HG03442 (cell line): ENCODE results near the gene MRPL4.
A peak's percentile ranks its signal among the peaks of the same experiment; 100 is the strongest.

Experiments used
- ATAC-seq: cut with Tn5 transposase; IDR thresholded peaks from one replicate; pipeline ENCODE4 v1.9.1; 2021; ENCODE audit warnings: mild to moderate bottlenecking, moderate library complexity; ENCODE audit not compliant: unreplicated experiment

The MRPL4 gene

DNA sequence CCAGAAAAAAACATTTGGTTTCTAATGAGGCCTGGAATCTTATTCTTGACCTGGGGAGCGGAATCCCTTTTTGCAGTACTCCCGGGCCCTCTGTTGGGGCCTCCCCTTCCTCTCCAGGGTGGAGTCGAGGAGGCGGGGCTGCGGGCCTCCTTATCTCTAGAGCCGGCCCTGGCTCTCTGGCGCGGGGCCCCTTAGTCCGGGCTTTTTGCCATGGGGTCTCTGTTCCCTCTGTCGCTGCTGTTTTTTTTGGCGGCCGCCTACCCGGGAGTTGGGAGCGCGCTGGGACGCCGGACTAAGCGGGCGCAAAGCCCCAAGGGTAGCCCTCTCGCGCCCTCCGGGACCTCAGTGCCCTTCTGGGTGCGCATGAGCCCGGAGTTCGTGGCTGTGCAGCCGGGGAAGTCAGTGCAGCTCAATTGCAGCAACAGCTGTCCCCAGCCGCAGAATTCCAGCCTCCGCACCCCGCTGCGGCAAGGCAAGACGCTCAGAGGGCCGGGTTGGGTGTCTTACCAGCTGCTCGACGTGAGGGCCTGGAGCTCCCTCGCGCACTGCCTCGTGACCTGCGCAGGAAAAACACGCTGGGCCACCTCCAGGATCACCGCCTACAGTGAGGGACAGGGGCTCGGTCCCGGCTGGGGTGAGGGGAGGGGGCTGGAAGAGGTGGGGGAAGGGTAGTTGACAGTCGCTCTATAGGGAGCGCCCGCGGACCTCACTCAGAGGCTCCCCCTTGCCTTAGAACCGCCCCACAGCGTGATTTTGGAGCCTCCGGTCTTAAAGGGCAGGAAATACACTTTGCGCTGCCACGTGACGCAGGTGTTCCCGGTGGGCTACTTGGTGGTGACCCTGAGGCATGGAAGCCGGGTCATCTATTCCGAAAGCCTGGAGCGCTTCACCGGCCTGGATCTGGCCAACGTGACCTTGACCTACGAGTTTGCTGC lies 35.1 kb downstream of the MRPL4 start, which contains the start of gene ICAM4:
ICAM4 (plus strand) TSS at position 153 of the 935 bp plus-strand sequence; CDS start at position 211, 58 bp downstream.
- ATAC-seq: no peak

DNA sequence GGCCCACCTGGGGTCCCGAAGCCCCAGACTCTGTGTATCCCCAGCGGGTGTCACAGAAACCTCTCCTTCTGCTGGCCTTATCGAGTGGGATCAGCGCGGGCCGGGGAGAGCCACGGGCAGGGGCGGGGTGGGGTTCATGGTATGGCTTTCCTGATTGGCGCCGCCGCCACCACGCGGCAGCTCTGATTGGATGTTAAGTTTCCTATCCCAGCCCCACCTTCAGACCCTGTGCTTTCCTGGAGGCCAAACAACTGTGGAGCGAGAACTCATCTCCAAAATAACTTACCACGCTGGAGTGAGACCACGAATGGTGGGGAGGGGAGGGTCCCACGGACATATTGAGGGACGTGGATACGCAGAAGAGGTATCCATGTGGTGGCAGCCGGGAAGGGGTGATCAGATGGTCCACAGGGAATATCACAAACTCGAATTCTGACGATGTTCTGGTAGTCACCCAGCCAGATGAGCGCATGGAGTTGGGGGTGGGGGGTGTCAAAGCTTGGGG lies 36.7 kb downstream of the MRPL4 start:
- no peak for ATAC-seq

DNA sequence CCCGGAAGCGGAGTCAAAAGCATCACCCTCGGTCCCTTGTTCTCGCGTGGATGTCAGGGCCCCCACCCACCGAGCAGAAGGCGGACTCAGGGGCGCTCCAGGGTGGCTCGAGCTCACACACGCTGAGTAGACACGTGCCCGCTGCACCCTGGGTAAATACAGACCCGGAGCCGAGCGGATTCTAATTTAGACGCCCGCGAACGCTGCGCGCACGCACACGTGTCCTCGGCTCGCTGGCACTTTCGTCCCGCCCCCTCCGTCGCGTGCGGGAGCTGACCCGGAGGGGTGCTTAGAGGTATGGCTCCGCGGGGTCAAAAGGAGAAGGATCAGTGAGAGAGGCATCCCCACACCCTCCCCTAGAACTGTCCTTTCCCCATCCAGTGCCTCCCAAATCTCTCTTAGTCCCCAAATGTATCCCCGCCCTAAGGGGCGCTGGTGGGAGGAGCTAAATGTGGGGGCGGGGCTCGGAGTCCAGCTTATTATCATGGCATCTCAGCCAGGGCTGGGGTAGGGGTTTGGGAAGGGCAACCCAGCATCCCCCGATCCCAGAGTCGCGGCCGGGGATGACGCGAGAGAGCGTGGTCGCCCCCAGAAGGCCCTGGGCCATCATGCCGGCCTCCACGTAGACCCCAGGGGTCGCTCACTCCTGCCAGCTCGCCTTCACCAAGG lies 37.3 kb downstream of the MRPL4 start:
- ATAC-seq: no peak

DNA sequence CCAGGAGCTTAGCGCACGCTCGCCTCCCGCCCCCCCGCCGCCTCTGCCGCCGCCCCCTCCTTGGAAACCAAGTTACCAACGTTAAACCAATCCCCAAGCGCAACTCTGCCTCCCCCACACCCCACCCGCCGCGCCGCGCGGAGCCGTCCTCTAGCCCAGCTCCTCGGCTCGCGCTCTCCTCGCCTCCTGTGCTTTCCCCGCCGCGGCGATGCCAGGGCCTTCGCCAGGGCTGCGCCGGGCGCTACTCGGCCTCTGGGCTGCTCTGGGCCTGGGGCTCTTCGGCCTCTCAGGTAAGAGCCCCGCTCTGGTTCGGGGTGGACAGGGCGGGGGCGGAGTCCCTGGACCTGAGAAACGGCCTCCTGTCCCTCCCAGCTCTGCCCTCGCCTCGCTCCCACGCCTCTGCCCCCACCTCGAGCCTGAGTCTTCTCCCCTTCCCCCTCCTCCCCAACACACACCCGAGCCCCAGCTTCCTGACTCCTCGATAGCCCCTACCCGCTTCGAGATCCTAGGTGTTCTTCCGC lies 37.9 kb downstream of the MRPL4 start, which contains the start of gene ICAM5:
ICAM5 (plus strand) TSS at position 117 of the 521 bp plus-strand sequence; CDS start at position 209, 92 bp downstream.
- ATAC-seq: no peak

DNA sequence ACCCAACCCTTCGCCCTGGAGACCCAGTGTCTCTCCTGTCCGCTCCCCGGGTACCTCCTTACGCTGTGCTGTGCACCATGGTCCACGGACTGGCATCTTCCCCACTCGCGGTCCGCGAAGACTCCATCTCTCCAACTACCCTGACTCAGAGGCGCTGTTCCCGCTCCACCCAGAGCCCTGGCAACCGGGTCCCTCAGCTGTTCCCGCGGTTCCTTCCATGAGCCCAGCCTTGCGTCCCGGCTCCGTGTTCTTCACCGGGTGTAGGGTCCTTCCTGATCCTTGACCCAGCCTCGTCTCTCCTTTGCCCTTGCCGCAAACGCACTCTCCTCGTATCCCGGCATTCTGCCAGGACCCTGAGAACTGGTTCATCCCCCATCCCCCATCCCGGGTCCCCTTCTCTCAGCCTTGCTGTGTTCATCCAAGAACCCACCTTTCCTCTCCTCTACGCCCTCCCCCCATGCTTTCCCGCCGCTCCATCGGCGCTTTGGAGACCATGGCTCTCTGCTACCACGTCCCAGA lies 38.4 kb downstream of the MRPL4 start:
- ATAC-seq: no peak

DNA sequence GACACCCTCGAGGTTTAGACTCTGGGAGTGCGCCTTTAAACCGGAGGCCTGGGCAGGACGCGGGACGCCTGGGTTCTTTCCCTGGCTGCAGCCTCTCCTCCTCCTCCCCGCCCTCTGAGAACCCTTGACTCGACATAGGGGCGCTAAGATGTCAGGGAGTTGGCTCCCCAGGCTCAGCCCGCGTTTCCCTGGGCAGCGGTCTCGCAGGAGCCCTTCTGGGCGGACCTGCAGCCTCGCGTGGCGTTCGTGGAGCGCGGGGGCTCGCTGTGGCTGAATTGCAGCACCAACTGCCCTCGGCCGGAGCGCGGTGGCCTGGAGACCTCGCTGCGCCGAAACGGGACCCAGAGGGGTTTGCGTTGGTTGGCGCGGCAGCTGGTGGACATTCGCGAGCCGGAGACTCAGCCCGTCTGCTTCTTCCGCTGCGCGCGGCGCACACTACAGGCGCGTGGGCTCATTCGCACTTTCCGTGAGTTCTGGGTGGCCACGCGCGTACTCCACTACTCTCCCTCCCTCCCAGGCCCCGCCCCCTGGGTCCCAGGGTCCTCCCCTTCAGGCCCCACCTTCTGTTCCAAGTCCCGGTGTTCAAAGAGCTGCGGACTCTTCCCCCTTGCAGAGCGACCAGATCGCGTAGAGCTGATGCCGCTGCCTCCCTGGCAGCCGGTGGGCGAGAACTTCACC lies 39.0 kb downstream of the MRPL4 start:
- ATAC-seq: no peak

DNA sequence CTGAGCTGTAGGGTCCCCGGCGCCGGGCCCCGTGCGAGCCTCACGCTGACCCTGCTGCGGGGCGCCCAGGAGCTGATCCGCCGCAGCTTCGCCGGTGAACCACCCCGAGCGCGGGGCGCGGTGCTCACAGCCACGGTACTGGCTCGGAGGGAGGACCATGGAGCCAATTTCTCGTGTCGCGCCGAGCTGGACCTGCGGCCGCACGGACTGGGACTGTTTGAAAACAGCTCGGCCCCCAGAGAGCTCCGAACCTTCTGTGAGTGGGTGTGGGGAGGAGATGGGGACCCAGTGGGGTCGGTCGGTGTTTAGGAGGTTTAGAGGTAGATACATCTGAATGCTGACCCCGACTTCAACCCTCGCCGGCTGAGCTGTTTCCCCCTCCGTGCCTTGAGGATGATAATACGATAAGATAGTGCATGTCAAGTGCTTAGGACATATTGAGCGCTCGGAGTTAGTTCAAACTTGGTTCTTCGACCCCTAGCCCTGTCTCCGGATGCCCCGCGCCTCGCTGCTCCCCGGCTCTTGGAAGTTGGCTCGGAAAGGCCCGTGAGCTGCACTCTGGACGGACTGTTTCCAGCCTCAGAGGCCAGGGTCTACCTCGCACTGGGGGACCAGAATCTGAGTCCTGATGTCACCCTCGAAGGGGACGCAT lies 39.7 kb downstream of the MRPL4 start:
- no peak for ATAC-seq

DNA sequence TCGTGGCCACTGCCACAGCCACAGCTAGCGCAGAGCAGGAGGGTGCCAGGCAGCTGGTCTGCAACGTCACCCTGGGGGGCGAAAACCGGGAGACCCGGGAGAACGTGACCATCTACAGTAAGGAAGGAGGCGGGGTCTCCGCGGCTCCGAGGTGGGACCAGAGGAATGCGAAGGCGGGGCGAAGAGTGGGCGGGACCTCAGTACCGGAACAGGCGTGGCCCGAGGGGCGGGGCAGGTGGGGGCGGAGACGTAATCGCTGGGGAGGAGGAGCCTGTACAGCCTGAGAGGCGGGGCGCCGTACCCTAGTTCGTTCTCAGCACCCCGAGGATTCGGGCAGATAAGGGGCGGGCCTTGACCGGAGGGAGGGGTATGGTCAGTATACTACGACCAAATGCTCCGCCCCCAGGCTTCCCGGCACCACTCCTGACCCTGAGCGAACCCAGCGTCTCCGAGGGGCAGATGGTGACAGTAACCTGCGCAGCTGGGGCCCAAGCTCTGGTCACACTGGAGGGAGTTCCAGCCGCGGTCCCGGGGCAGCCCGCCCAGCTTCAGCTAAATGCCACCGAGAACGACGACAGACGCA lies 40.3 kb downstream of the MRPL4 start:
- ATAC-seq: peak; percentile 35

DNA sequence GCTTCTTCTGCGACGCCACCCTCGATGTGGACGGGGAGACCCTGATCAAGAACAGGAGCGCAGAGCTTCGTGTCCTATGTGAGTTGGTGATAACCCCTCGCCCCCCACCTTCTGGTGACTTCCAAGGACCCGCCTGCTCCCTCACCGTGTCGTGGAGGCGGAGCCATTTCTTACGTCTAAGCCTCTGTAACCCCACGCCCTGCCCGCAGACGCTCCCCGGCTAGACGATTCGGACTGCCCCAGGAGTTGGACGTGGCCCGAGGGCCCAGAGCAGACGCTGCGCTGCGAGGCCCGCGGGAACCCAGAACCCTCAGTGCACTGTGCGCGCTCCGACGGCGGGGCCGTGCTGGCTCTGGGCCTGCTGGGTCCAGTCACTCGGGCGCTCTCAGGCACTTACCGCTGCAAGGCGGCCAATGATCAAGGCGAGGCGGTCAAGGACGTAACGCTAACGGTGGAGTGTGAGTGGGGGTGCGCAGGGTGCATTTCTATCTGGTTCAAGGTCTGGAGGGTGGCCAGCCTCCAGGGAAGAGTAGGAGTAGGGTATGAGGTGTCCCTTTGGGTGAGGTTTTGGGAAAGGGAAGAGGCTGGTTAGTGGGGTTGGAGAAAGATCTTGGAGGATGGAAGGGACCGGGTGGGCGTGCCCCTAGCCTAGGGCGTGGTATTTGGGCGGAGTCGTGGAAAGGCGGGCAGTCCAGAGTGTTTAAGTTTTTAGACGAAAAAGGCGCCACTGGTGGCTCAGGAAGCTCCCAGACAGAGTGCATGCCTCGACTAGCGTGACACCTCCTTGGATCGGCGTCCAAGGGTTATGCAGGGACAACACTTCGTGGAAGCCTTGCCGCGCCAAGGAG lies 41.0 kb downstream of the MRPL4 start:
- ATAC-seq: no peak

DNA sequence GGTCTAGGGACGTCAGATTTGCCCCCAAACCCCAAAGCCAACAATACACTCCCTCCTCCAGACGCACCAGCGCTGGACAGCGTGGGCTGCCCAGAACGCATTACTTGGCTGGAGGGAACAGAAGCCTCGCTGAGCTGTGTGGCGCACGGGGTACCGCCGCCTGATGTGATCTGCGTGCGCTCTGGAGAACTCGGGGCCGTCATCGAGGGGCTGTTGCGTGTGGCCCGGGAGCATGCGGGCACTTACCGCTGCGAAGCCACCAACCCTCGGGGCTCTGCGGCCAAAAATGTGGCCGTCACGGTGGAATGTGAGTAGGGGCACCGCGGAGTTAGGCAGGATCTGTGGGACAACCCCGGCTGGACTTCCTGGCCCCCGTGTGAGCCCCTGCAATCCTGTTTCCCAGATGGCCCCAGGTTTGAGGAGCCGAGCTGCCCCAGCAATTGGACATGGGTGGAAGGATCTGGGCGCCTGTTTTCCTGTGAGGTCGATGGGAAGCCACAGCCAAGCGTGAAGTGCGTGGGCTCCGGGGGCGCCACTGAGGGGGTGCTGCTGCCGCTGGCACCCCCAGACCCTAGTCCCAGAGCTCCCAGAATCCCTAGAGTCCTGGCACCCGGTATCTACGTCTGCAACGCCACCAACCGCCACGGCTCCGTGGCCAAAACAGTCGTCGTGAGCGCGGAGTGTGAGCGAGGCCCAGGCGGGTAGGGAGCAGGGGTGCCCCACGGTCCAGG lies 41.8 kb downstream of the MRPL4 start:
- ATAC-seq: no peak

DNA sequence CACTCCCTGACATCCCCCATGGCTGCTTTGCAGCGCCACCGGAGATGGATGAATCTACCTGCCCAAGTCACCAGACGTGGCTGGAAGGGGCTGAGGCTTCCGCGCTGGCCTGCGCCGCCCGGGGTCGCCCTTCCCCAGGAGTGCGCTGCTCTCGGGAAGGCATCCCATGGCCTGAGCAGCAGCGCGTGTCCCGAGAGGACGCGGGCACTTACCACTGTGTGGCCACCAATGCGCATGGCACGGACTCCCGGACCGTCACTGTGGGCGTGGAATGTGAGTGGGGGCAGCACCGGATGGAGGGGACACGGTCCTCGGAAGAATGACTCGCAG lies 42.3 kb downstream of the MRPL4 start:
- ATAC-seq: no peak

DNA sequence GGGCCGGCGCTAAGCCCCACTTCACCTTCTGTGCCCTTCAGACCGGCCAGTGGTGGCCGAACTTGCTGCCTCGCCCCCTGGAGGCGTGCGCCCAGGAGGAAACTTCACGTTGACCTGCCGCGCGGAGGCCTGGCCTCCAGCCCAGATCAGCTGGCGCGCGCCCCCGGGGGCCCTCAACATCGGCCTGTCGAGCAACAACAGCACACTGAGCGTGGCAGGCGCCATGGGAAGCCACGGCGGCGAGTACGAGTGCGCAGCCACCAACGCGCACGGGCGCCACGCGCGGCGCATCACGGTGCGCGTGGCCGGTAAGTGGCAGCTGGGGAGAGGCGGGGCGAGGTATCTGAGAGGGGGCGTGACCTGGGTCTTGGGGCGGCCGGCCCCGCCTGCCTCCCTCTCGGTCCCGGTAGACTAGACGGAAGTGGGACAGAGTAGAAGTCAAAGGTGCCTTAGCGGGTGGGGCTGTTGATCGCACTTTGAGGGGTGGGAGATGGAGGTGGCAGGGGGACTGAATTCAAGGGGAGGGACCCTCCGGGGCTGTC lies 43.4 kb downstream of the MRPL4 start:
- no peak for ATAC-seq

DNA sequence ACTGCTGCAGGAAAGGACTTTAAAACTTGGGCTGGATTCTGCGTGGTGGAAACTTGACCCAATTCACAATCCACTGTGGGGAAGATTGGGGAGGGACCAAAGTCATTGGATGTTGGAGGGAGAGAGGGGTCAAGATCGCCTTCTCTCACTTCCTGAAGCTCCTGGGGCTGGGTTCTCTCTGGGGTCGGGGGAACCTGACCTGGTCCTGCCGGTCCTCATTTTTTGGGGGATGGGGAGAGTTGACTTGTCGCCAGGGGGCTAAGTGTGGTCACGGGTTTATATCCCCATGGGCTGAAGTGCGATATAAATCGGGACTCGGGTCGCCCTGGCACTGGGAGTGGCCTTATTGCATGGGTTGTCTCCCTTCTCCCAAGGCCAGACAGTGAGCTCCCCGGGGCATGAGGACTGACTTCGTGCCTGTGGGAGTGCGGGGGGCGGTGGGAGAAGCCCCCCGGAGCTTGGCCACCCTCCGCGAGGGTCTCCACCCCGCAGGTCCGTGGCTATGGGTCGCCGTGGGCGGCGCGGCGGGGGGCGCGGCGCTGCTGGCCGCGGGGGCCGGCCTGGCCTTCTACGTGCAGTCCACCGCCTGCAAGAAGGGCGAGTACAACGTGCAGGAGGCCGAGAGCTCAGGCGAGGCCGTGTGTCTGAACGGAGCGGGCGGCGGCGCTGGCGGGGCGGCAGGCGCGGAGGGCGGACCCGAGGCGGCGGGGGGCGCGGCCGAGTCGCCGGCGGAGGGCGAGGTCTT lies 44.0 kb downstream of the MRPL4 start:
- ATAC-seq: no peak

DNA sequence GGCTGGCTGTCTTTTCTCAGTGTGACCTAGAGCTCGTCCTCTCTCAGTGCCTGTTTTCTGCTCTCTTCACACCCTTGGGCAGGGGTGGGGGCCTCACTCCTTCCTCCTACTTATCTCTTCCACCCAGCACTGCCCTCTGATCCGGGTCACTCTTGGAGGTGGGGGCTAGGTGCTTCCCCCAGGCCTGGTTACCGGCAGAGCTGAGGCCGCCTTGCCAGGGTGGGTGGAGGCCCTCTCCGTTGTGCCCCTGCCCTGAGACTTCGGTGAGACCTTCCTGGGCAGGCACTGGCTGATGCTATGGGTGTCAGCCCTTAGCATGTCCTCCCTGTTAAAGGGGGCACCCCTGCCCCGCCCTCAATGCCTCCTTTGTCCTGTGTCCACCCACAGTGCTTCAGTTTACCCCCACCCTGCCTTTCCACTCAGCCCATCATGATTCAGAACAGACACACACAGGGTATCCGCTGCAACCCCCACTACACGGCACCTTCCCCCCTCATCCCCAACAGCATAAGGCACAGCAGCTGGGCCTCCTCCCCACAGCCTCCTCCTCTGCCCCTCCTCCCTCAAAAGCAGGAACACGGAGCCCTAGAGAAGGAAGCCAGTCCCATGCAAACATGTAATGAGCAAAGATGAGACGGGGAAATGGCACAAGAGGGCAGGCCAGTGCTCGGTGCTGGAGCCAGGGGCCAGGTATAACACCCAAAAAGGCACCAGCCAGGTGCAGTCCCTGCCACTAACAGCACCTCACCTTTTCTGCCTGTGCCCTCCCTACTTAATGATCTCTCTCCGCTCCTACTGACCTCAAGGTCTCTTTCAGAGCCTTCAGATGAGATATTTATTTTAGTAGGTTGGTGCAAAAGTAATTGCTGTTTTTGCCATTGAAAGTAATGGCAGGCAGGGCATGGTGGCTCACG lies 47.8 kb downstream of the MRPL4 start:
- no peak for ATAC-seq

DNA sequence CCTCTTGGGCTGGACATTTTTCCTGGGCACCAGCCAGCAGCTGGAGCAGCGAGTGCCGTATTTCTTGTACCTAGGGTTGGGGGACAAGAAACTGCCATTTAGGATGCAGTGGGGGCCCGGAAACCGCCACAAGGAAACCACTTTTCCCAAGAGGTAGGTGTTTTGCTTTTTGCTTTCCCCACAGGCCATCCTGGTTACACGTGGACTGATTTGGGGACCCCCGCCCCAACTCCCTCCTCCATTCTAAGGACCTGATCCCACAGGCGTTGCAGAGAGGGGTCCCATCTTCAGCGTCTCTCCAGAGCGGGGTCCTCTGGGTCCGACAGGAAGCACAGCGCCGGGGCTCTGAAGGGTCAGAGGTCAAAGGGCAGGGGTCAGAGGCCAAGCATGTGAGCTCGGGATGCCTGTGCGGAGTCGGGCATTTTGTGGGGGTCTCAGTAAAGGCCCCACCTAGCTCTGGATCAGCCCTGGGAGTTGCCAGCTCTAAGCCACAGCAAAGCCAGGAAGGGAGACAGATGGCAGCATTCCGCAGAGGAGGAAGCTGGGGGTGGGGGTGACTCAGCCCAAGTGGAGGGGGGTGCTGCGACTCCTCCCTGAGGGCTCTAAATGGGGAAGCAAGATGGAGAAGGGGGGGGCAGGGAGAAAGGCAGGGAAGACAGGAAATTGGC lies 53.3 kb downstream of the MRPL4 start:
- ATAC-seq: no peak

DNA sequence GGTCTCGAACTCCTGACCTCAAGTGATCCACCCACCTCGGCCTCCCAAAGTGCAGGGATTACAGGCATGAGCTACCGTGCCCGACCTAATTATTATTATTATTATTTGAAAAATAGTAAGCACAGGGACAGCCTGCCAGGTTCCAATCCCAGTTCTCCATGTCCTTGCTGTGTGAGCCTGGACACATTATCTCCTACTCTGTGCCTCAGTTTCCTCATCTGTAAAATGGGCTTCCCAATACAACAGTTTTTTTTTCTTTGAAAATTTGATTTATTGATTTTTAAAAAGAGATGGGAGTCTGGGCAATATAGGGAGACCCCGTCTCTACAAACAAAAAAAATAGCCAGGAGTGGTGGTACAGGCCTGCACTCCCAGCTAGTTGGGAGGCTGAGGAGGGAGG lies 54.3 kb downstream of the MRPL4 start:
- no peak for ATAC-seq
